ENCODE data around the gene TMEM217.

Gene TMEM217

DNA sequence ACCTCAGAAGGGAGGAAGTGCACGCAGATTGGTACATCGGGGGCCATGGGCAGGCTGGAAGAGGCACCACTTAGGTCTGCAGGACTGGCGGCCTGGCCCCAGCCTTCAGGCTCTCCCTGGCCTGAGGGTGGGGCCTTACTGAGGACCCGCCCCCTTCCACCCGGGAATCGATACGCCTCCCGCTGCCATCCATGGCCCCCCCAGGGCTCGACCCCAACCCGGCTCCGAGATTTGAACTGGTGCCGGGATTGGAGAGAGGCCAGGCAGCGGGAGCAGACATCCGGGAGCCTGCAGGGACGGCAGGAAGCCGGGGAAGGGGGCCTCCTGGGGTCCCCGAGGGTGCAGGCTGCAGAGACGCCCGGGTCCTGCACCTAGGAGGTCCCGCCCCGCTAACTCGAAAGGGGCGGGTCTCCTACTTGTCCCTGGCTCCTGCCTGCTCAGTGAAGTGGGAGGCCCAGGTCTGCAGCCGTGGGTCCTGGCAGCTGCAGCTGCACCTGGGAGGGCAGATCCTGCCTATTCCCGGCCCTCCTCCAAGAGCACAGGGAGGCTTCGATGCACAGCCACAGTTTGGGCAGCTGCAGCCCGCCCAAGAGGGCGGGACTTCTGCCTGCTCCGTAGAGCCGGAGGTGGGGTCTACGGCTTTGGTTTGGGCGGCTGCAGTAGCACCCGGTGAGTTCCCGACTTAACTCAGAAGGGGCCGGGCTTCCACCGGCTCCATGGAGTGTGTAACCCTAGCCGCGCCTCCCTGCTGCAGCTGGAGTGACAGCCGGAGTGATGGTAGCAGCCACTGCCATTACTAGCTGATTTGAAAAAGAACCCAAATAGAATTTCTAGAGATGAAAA is 35.6 kb downstream of the TMEM217 start (continued):
- TF ChIP-seq SP7 (tag by site-specific recombination; IDR thresholded peaks at IDR 0.05) (peak; percentile 45; the same call in 1 of the 2 replicates), IKZF3 (tag by site-specific recombination; IDR thresholded peaks at IDR 0.05) (peak; percentile 90), ZSCAN30 (tag by site-specific recombination; IDR thresholded peaks at IDR 0.05) (peak; percentile 93), ZNF2 (tag by site-specific recombination; IDR thresholded peaks at IDR 0.05) (peak; percentile 26; the same call in 1 of the 2 replicates), HOXA7 (CRISPR knock-in tag; IDR thresholded peaks at IDR 0.05; ENCODE audit: borderline replicate concordance) (no peak), ZNF335 (tag by site-specific recombination; conservative IDR thresholded peaks at IDR 0.05) (peak; percentile 97), KLF7 (tag by site-specific recombination; IDR thresholded peaks at IDR 0.05; ENCODE audit: borderline replicate concordance) (no peak), ZFHX2 (tag by site-specific recombination; conservative IDR thresholded peaks at IDR 0.05) (0 out of 2 replicates have a peak, but pooled peaks have one; percentile 10), ZNF416 (tag by site-specific recombination; IDR thresholded peaks at IDR 0.05) (no peak), ZFP69B (tag by site-specific recombination; IDR thresholded peaks at IDR 0.05) (peak; percentile 70), ZNF221 (tag by site-specific recombination; IDR thresholded peaks at IDR 0.05; ENCODE audit: borderline replicate concordance) (no peak), ZNF837 (tag by site-specific recombination; IDR thresholded peaks at IDR 0.05) (no peak), GLIS1 (tag by site-specific recombination; IDR thresholded peaks at IDR 0.05) (peak; percentile 96), GLI4 (tag by site-specific recombination; IDR thresholded peaks at IDR 0.05) (no peak), ZNF121 (tag by site-specific recombination; IDR thresholded peaks at IDR 0.05) (peak; percentile 70; the same call in 1 of the 2 replicates), ZBTB8A (tag by site-specific recombination; IDR thresholded peaks at IDR 0.05) (peak; percentile 53), ZNF777 (tag by site-specific recombination; IDR thresholded peaks at IDR 0.05; ENCODE audit: borderline replicate concordance) (no peak), ZNF350 (tag by site-specific recombination; IDR thresholded peaks at IDR 0.05) (no peak), ZNF324 (tag by site-specific recombination; IDR thresholded peaks at IDR 0.05) (peak; percentile 54; the same call in 1 of the 2 replicates), ZNF701 (tag by site-specific recombination; IDR thresholded peaks at IDR 0.05) (no peak), ZNF514 (tag by site-specific recombination; IDR thresholded peaks at IDR 0.05) (no peak)
- TF ChIP-seq, protein P1, sequence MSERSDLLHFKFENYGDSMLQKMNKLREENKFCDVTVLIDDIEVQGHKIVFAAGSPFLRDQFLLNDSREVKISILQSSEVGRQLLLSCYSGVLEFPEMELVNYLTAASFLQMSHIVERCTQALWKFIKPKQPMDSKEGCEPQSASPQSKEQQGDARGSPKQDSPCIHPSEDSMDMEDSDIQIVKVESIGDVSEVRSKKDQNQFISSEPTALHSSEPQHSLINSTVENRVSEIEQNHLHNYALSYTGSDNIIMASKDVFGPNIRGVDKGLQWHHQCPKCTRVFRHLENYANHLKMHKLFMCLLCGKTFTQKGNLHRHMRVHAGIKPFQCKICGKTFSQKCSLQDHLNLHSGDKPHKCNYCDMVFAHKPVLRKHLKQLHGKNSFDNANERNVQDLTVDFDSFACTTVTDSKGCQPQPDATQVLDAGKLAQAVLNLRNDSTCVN (tag by site-specific recombination; optimal IDR thresholded peaks at IDR 0.05), result peak; percentile 25
- TF ChIP-seq, protein P2, sequence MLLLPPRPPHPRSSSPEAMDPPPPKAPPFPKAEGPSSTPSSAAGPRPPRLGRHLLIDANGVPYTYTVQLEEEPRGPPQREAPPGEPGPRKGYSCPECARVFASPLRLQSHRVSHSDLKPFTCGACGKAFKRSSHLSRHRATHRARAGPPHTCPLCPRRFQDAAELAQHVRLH (tag by site-specific recombination; IDR thresholded peaks at IDR 0.05), result no peak
- TF ChIP-seq, protein P3, sequence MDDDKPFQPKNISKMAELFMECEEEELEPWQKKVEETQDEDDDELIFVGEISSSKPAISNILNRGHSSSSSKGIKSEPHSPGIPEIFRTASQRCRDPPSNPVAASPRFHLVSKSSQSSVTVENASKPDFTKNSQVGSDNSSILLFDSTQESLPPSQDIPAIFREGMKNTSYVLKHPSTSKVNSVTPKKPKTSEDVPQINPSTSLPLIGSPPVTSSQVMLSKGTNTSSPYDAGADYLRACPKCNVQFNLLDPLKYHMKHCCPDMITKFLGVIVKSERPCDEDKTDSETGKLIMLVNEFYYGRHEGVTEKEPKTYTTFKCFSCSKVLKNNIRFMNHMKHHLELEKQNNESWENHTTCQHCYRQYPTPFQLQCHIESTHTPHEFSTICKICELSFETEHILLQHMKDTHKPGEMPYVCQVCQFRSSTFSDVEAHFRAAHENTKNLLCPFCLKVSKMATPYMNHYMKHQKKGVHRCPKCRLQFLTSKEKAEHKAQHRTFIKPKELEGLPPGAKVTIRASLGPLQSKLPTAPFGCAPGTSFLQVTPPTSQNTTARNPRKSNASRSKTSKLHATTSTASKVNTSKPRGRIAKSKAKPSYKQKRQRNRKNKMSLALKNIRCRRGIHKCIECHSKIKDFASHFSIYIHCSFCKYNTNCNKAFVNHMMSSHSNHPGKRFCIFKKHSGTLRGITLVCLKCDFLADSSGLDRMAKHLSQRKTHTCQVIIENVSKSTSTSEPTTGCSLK (tag by site-specific recombination; IDR thresholded peaks at IDR 0.05), result no peak
- TF ChIP-seq, protein P4, sequence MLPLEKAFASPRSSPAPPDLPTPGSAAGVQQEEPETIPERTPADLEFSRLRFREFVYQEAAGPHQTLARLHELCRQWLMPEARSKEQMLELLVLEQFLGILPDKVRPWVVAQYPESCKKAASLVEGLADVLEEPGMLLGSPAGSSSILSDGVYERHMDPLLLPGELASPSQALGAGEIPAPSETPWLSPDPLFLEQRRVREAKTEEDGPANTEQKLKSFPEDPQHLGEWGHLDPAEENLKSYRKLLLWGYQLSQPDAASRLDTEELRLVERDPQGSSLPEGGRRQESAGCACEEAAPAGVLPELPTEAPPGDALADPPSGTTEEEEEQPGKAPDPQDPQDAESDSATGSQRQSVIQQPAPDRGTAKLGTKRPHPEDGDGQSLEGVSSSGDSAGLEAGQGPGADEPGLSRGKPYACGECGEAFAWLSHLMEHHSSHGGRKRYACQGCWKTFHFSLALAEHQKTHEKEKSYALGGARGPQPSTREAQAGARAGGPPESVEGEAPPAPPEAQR (tag by site-specific recombination; IDR thresholded peaks at IDR 0.05), result no peak
- TF ChIP-seq, protein P5, sequence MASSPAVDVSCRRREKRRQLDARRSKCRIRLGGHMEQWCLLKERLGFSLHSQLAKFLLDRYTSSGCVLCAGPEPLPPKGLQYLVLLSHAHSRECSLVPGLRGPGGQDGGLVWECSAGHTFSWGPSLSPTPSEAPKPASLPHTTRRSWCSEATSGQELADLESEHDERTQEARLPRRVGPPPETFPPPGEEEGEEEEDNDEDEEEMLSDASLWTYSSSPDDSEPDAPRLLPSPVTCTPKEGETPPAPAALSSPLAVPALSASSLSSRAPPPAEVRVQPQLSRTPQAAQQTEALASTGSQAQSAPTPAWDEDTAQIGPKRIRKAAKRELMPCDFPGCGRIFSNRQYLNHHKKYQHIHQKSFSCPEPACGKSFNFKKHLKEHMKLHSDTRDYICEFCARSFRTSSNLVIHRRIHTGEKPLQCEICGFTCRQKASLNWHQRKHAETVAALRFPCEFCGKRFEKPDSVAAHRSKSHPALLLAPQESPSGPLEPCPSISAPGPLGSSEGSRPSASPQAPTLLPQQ (tag by site-specific recombination; IDR thresholded peaks at IDR 0.05), result peak; percentile 91
- TF ChIP-seq, protein P6, sequence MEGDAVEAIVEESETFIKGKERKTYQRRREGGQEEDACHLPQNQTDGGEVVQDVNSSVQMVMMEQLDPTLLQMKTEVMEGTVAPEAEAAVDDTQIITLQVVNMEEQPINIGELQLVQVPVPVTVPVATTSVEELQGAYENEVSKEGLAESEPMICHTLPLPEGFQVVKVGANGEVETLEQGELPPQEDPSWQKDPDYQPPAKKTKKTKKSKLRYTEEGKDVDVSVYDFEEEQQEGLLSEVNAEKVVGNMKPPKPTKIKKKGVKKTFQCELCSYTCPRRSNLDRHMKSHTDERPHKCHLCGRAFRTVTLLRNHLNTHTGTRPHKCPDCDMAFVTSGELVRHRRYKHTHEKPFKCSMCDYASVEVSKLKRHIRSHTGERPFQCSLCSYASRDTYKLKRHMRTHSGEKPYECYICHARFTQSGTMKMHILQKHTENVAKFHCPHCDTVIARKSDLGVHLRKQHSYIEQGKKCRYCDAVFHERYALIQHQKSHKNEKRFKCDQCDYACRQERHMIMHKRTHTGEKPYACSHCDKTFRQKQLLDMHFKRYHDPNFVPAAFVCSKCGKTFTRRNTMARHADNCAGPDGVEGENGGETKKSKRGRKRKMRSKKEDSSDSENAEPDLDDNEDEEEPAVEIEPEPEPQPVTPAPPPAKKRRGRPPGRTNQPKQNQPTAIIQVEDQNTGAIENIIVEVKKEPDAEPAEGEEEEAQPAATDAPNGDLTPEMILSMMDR (tag by site-specific recombination; IDR thresholded peaks at IDR 0.05), result no peak; the same call in 1 of the 2 replicates
- TF ChIP-seq, protein P7, sequence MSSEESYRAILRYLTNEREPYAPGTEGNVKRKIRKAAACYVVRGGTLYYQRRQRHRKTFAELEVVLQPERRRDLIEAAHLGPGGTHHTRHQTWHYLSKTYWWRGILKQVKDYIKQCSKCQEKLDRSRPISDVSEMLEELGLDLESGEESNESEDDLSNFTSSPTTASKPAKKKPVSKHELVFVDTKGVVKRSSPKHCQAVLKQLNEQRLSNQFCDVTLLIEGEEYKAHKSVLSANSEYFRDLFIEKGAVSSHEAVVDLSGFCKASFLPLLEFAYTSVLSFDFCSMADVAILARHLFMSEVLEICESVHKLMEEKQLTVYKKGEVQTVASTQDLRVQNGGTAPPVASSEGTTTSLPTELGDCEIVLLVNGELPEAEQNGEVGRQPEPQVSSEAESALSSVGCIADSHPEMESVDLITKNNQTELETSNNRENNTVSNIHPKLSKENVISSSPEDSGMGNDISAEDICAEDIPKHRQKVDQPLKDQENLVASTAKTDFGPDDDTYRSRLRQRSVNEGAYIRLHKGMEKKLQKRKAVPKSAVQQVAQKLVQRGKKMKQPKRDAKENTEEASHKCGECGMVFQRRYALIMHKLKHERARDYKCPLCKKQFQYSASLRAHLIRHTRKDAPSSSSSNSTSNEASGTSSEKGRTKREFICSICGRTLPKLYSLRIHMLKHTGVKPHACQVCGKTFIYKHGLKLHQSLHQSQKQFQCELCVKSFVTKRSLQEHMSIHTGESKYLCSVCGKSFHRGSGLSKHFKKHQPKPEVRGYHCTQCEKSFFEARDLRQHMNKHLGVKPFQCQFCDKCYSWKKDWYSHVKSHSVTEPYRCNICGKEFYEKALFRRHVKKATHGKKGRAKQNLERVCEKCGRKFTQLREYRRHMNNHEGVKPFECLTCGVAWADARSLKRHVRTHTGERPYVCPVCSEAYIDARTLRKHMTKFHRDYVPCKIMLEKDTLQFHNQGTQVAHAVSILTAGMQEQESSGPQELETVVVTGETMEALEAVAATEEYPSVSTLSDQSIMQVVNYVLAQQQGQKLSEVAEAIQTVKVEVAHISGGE (tag by site-specific recombination; conservative IDR thresholded peaks at IDR 0.05; ENCODE audit: low read depth), result peak; percentile 70
